GM23248 (cell line): ENCODE results near the gene HJURP. TPM values are rescaled to one million over a fixed set of nuclear protein-coding genes. Genes with fewer than 3 reads are reported as not detected.

Source experiments
- DNase-seq: peaks from one replicate; pipeline ENCODE4 v3.0.0-alpha.2; 2015
- H2AFZ ChIP-seq: fragments of 200-600 bp; sonication (generic); 2 replicates; pipeline ENCODE4 v1.6.1; 2016; ENCODE audit warnings: antibody characterized with exemption
- H3F3A ChIP-seq: fragments of 200-600 bp; sonication (generic); 2 replicates; pipeline ENCODE4 v1.6.1; 2016; ENCODE audit warnings: mild to moderate bottlenecking, antibody characterized with exemption, mixed run types; ENCODE audit not compliant: insufficient read depth
- H3K27ac ChIP-seq: fragments of 200-600 bp; sonication (generic); 2 replicates; pipeline ENCODE4 v1.5.1; 2016; ENCODE audit warnings: mild to moderate bottlenecking
- H3K27me3 ChIP-seq: fragments of 200-600 bp; sonication (generic); replicated peaks from 2 replicates; pipeline ENCODE4 v1.6.1; 2016; ENCODE audit warnings: mild to moderate bottlenecking; ENCODE audit not compliant: insufficient read depth
- H3K36me3 ChIP-seq: fragments of 200-600 bp; sonication (generic); 2 replicates; pipeline ENCODE4 v1.6.1; 2016; ENCODE audit warnings: low read depth, mild to moderate bottlenecking
- H3K4me1 ChIP-seq: fragments of 200-600 bp; sonication (generic); 2 replicates; pipeline ENCODE4 v1.6.1; 2016; ENCODE audit warnings: mild to moderate bottlenecking; ENCODE audit not compliant: insufficient read depth
- H3K4me2 ChIP-seq: fragments of 200-600 bp; sonication (generic); one replicate; pipeline ENCODE4 v1.6.1; 2016; ENCODE audit warnings: mild to moderate bottlenecking; ENCODE audit not compliant: unreplicated experiment
- H3K4me3 ChIP-seq: fragments of 200-600 bp; sonication (generic); 2 replicates; pipeline ENCODE4 v1.5.1; 2016; ENCODE audit warnings: mild to moderate bottlenecking
- H3K79me2 ChIP-seq: fragments of 200-600 bp; sonication (generic); 2 replicates; pipeline ENCODE4 v1.6.1; 2016; ENCODE audit warnings: mild to moderate bottlenecking; ENCODE audit not compliant: insufficient read depth
- H3K9ac ChIP-seq: fragments of 200-600 bp; sonication (generic); 2 replicates; pipeline ENCODE4 v1.6.1; 2016; ENCODE audit warnings: mild to moderate bottlenecking
- H3K9me2 ChIP-seq: fragments of 200-600 bp; sonication (generic); 2 replicates; pipeline ENCODE4 v1.6.1; 2016; ENCODE audit warnings: mixed run types, mild to moderate bottlenecking, moderate library complexity; ENCODE audit not compliant: insufficient read depth
- H3K9me3 ChIP-seq: fragments of 200-600 bp; sonication (generic); one replicate; pipeline ENCODE4 v1.6.1; 2017; ENCODE audit warnings: low read depth
- H4K20me1 ChIP-seq: fragments of 200-600 bp; sonication (generic); 2 replicates; pipeline ENCODE4 v1.6.0; 2016; ENCODE audit not compliant: insufficient read depth
- EZH2 ChIP-seq: fragments of 200-600 bp; sonication (generic); IDR thresholded peaks from 2 replicates; pipeline ENCODE4 v1.6.1; 2018; ENCODE audit warnings: antibody characterized with exemption, mild to moderate bottlenecking; ENCODE audit not compliant: insufficient read depth, poor library complexity, severe bottlenecking
- EZH2phosphoT487 ChIP-seq: fragments of 200-600 bp; sonication (generic); IDR thresholded peaks from 2 replicates; pipeline ENCODE4 v1.6.1; 2018; ENCODE audit warnings: antibody characterized with exemption, moderate library complexity, mild to moderate bottlenecking, low read depth; ENCODE audit not compliant: insufficient read depth
- WGBS, 2 experiments: methylation state at CpG; one replicate each; pipeline ENCODE4 v1.1.6; 2015 to 2017; ENCODE audit warnings: low lambda C conversion rate in 2 of 2, low coverage in 1 of 2; ENCODE audit errors: missing lambda C conversion rate in 2 of 2; 5-methylcytosine and 5-hydroxymethylcytosine counted together
- in situ Hi-C: fragments of 300-500 bp; cut with MboI; formaldehyde crosslinking; loops from 2 replicates; pipeline ENCODE4 v1.15.0; 2020
- polyA plus RNA-seq: library from polyadenylated mRNA; unstranded; fragments of >200 nt; fragmentation: Nextera tagmentation; extraction: Ambion mirVana; gene quantifications from 2 replicates; pipeline ENCODE4 v1.2.1, GENCODE V29; 2016
- total RNA-seq: library from RNA; depleted of rRNA; stranded (reverse); fragments of >200 nt; shearing (Covaris generic); gene quantifications from 2 replicates; pipeline ENCODE4 v1.2.3, GENCODE V29; 2014

The HJURP gene
- total and polyA plus RNA-seq, 2 experiments from 2014 or later: 13.2 to 13.9 TPM

- H2AFZ ChIP-seq: no peak overlapping the region
- H3K9me2 ChIP-seq: no peaks in the 10 kb centered on the region
- H3K79me2 ChIP-seq: no peaks in the 10 kb centered on the region
- no peak overlapping the region for H3K9ac ChIP-seq
- no peak overlapping the region for H3K4me3 ChIP-seq
- no peak overlapping the region for H3K27ac ChIP-seq
- no peaks in the 10 kb centered on the region for H4K20me1 ChIP-seq
- H3K9me3 ChIP-seq: no peaks in the 10 kb centered on the region
- in situ Hi-C loops: no loop called here
- H3F3A ChIP-seq: no peaks in the 10 kb centered on the region
- H3K4me1 ChIP-seq: no peaks in the 10 kb centered on the region
- WGBS, 2 experiments: 94 to 97% methylated on average over 11 of the region's 11 CpGs
- DNase-seq: no peak
- H3K27me3 ChIP-seq: no peaks in the 10 kb centered on the region
- TF ChIP-seq EZH2phosphoT487: no peak
- TF ChIP-seq EZH2: no peak
- H3K36me3 ChIP-seq: no peaks in the 10 kb centered on the region
- H3K4me2 ChIP-seq: no peak overlapping the region
Measured at GRCh38 chr2:233866479-233866878, 12.1 kb upstream of the HJURP start.

- no peaks in the 10 kb centered on the region for H4K20me1 ChIP-seq
- no peak overlapping the region for H3K9ac ChIP-seq
- H3K79me2 ChIP-seq: no peaks in the 10 kb centered on the region
- in situ Hi-C loops: no loop called here
- no peak overlapping the region for H3K4me2 ChIP-seq
- no peak overlapping the region for H3K4me3 ChIP-seq
- H3K36me3 ChIP-seq: no peaks in the 10 kb centered on the region
- no peaks in the 10 kb centered on the region for H3K9me2 ChIP-seq
- no peak overlapping the region for H3K27ac ChIP-seq
- no peaks in the 10 kb centered on the region for H3K27me3 ChIP-seq
- no peaks in the 10 kb centered on the region for H3F3A ChIP-seq
- 97 to 100% methylated on average over 3 of the region's 3 CpGs for WGBS, 2 experiments
- TF ChIP-seq EZH2 (no peak), EZH2phosphoT487 (no peak)
- H3K4me1 ChIP-seq: no peaks in the 10 kb centered on the region
- DNase-seq: no peak
- no peaks in the 10 kb centered on the region for H3K9me3 ChIP-seq
- H2AFZ ChIP-seq: no peak overlapping the region
Measured at GRCh38 chr2:233865838-233866237, 11.5 kb upstream of the HJURP start.

- H3K9me2 ChIP-seq: no peaks in the 10 kb centered on the region
- TF ChIP-seq EZH2phosphoT487 (no peak), EZH2 (no peak)
- H3K36me3 ChIP-seq: no peaks in the 10 kb centered on the region
- H3K4me1 ChIP-seq: no peaks in the 10 kb centered on the region
- H3F3A ChIP-seq: no peaks in the 10 kb centered on the region
- no peak for DNase-seq
- H3K4me2 ChIP-seq: no peak overlapping the region
- H3K27ac ChIP-seq: no peak overlapping the region
- in situ Hi-C loops: no loop called here
- H3K4me3 ChIP-seq: no peak overlapping the region
- H3K9ac ChIP-seq: no peak overlapping the region
- H4K20me1 ChIP-seq: no peaks in the 10 kb centered on the region
- 76 to 79% methylated on average over 4 of the region's 4 CpGs for WGBS, 2 experiments
- H3K27me3 ChIP-seq: no peaks in the 10 kb centered on the region
- H2AFZ ChIP-seq: no peak overlapping the region
- no peaks in the 10 kb centered on the region for H3K9me3 ChIP-seq
- H3K79me2 ChIP-seq: no peaks in the 10 kb centered on the region
Measured at GRCh38 chr2:233862261-233862768, 8.0 kb upstream of the HJURP start.

GRCh38 chr2:233858331-233858730 is 4.0 kb upstream of the HJURP start:
- TF ChIP-seq EZH2phosphoT487 (no peak), EZH2 (no peak)
- Histone ChIP-seq H3K9ac (no peak overlapping the region), H3K4me3 (no peak overlapping the region), H4K20me1 (no peaks in the 10 kb centered on the region), H3K36me3 (no peaks in the 10 kb centered on the region), H3K9me2 (no peaks in the 10 kb centered on the region), H3K79me2 (peaks cover 10% of the 10 kb centered on the region), H3K4me1 (peaks cover 3% of the 10 kb centered on the region; the same call in 1 of the 2 replicates), H3K27me3 (no peaks in the 10 kb centered on the region), H2AFZ (no peak overlapping the region), H3K27ac (no peak overlapping the region), H3F3A (peaks cover 5% of the 10 kb centered on the region; the same call in 1 of the 2 replicates), H3K9me3 (no peaks in the 10 kb centered on the region), H3K4me2 (no peak overlapping the region)
- 55 to 64% methylated on average over 4 of the region's 4 CpGs for WGBS, 2 experiments
- no peak for DNase-seq
- in situ Hi-C loops: no loop called here
